ENCODE measurements around the gene GJB1.

GRCh38 chrX:71183341-71183740, 39.7 kb upstream of the GJB1 start:
- no peak for TF ChIP-seq POLR2A (IDR thresholded peaks at IDR 0.05)
- TF ChIP-seq CTCF (IDR thresholded peaks at IDR 0.05) = no peak
- no peak for TF ChIP-seq POLR2AphosphoS5 (IDR thresholded peaks at IDR 0.05)

All from breast epithelium (tissue), 3 donors.